ENCODE measurements around the gene ESF1.

Gene ESF1, protein sequence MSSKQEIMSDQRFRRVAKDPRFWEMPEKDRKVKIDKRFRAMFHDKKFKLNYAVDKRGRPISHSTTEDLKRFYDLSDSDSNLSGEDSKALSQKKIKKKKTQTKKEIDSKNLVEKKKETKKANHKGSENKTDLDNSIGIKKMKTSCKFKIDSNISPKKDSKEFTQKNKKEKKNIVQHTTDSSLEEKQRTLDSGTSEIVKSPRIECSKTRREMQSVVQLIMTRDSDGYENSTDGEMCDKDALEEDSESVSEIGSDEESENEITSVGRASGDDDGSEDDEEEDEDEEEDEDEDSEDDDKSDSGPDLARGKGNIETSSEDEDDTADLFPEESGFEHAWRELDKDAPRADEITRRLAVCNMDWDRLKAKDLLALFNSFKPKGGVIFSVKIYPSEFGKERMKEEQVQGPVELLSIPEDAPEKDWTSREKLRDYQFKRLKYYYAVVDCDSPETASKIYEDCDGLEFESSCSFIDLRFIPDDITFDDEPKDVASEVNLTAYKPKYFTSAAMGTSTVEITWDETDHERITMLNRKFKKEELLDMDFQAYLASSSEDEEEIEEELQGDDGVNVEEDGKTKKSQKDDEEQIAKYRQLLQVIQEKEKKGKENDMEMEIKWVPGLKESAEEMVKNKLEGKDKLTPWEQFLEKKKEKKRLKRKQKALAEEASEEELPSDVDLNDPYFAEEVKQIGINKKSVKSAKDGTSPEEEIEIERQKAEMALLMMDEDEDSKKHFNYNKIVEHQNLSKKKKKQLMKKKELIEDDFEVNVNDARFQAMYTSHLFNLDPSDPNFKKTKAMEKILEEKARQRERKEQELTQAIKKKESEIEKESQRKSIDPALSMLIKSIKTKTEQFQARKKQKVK

DNA sequence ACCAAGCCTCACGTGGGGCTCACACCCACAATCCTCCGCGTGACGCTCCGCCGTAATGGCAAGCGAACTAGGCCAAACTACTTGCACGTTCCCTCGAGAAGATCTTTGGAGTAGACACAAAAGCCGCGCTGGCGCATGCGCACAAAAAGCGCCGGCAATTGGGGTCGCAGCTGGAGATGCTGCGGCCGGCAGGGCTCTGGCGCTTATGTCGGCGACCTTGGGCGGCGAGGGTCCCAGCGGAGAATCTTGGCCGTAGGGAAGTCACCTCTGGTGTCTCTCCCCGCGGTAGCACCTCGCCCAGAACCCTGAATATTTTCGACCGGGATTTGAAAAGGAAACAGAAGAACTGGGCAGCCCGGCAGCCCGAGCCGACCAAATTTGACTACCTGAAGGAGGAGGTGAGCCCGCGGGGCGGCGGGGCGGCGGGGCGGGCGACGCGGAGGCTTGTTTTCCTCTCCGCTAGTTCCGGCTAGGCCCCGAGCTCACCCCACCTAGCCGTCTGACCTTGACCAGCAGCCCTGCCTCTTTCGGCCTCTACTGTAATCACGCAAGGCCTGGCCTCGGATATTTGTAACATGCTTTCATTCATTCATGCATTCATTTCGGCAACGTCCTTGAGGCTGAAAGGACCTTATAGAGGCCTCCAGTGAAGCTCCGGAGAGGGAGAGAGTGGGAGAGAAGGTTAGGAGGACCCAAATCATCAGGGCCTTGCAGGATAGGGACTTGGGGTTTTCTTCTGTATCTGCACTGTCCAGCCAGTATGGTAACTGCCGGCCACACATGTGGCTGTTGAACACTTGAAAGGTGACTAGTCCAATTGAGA is at the start of gene ESF1, which contains the start of gene NDUFAF5:
Gene ESF1, minus strand, starts transcription at position 27 of the 823 bp plus-strand sequence. CDS start 1,779 bp downstream, outside the sequence.
Gene NDUFAF5, plus strand, starts transcription at position 136 of the 823 bp plus-strand sequence. Its CDS starts 41 bp downstream, at position 177.
- DNase-seq, result peak; percentile 98

DNA sequence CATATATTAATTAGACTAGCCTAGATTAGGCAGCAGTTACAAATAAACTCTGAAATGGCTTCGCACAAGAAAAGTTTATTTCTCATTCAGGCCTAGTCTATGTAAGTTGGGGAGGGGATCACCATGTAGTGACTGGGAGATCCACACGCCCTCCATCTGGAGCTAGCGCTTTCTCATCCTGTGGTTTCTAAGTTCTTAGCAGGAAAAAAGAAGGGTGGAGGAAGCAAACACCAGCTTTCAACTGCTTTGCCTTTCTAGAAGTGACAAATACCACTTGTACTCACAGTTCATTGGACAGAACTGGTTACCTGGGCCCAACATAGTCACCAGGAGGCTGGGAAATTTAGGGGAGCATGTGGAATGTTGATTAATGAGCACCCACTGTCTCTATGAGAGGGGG is 46.8 kb upstream of the ESF1 start:
- no peak for DNase-seq

DNA sequence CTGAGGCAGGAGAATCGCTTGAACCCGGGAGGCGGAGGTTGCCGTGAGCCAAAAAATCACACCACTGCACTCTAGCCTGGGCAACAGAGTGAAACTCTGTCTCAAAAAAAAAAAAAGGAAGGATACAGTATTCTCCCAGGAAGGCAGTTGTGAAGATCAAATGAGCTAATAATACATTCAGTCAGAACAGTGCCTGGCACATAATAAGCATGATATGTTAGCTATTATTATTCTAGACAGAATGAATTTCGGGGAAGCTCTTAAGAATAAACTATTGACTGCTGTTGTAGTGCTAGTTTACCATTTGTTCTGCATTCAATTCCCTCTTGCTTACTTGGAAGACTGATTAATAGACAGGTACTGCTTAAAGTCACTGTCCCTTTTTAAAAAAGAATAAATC is 40.7 kb upstream of the ESF1 start:
- no peak for DNase-seq

DNA sequence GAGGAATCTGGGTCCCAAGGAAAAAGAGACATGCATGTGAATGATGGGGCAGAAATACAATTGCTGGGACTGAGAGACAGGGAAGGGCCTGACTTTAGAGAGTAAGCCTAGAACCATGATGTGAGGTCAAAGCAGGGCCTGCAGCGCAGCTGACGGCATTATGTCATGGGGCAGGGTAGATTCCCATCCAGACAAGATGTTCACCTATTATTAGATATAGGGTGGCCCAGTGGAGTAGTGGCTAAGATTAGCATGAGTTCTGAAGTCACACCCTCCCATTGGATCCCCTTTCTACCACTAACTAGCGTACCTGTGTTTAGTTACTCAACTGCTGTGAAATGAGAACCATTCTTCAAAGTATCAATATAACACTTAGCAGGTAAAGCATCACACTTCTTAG is 39.7 kb upstream of the ESF1 start:
- DNase-seq, result no peak

DNA sequence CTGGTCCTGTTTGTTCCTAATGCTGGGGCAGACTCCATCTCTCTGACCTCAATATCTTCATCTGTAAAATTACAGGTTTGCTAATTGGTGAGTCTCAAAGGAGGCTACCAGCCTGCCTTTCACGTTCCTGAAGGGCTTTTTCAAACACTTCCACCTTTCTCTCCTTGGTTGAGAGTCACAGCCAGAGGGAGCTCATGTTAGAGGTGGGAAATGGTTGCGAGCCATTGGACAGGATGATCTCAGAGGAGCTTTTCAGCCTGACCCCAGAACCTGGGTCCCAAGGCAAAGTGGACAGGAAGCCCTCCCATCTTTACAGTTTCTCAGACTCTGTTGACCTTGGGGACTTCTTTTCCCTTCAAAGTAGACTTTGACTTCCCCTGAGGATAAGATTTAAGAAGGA is 37.7 kb upstream of the ESF1 start:
- no peak for DNase-seq

DNA sequence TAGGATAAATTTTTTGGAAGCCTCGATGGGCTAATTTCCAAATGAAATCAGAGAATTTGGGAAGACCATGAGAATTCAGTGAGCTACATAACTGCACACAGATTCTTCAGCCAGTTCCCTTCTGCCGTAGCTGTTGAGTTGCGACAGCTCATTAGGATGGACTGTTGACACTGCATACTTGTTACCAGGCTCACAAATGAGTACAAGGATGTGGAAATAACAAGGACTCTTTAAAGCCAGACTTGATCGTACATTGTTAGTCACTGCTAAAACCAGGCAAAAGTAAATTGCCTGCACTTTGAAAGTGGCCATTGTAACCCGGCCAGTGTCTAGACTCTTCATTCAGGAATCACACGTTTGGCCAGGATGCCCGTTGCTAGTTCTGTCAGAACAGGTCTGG is 37.2 kb upstream of the ESF1 start:
- no peak for DNase-seq

DNA sequence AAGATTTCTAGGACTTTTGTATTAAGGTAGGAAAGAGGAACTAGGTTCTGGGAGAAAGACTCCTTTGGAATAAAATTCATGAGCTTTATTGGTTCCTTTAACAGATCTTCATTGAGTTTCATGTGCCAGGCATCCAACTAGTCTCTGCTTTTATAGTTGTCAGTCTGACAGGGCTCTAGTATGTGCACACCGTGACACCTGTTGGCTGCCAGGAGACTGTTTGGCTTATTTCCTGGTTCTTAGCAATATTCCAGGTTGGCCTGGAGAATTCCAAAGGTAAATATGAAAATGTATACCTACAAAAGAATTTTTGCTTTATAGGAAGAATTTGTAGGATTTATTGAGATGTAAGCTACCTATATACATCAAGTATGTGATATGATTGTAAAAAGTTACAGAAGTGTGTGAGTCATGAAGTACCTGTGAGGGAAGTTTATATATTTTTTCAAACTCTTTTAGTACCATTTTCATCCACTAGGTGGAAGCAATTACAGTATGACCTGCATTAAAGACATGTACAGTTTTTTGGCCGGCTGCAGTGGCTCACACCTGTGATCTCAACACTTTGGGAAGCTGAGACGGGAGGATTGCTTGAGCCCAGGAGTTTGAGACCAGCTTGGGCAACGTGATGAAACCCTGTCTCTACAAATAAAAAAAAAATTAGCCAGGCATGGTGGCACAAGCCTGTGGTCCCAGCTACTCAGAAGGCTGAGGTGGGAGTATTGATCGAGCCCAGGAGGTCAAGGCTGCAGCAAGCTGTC is 35.3 kb upstream of the ESF1 start:
- peak; percentile 68 for DNase-seq

DNA sequence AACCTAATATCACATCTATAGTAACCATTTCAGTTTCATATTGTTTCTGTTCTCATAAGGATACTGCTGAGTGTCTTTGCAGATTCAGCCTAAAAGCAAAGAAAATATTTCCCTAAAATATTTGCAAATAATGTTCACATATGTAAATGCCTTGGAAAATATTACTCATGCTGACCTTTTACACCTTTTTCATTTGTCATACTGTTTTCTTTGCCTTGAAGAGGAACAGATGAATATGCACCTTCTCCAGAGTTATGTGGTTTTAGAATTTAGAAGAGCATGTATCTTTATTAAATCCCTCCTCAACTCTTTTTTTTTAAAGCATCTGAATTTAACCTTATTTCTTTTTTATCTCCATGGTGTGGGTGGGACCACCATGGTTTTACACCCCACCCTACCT is 32.6 kb upstream of the ESF1 start:
- DNase-seq, result no peak

DNA sequence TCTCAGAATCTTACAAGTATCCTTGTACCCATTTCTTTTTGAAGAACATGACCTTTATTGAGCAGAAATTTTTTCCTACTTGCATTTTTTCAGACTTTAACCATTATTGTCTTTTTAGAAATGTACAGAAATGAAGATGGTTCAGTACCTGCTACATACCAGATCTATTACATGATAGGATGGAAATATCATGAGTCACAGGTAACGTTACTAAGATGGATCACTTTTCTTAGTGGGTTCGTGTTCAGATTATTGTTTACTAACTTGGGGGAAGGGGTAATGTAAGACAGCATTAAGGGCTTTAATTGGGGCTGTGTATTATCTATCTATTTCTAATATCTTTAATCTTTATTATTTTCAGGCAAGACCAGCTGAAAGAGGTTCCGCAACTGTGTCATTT is 32.0 kb upstream of the ESF1 start:
- no peak for DNase-seq

DNA sequence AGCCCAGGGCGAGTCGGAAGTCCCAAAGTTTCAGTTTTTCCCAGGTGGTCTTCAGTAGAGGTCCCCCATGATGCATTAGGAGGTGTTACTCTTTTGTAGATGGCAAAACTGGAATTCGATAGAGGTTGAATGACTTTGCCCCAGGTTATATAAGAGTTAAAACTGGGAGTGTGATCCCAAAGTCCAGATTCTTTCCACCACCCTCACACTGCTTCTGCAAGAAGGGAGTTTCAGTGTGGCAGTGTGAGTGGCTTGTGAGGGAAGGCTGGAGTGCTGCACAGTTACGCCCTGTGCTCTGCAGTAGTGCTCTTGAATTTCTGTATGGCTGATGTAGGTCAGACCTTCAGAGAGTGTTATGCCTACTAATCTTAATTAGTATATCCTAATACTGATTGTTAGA is 30.0 kb upstream of the ESF1 start:
- no peak for DNase-seq

DNA sequence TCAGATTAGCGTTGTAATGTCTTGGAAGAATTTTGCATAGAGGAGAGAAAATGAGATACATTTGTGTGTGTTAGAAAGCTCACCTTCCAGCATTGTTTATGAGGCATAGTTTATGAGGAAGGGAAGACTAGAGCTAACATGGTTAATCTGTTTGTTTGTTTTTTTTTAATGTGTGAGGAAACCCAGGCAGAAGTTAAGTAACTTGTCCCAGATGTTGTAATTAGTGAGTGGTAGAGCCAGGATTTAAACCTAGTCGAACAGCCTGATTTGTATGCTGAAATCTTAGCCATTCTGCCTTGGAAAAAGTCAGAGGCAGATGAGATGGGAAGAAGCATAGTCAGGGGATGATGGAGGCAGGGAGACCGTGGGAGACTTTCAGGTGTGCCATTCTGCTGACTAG is 29.2 kb upstream of the ESF1 start:
- DNase-seq, result no peak

DNA sequence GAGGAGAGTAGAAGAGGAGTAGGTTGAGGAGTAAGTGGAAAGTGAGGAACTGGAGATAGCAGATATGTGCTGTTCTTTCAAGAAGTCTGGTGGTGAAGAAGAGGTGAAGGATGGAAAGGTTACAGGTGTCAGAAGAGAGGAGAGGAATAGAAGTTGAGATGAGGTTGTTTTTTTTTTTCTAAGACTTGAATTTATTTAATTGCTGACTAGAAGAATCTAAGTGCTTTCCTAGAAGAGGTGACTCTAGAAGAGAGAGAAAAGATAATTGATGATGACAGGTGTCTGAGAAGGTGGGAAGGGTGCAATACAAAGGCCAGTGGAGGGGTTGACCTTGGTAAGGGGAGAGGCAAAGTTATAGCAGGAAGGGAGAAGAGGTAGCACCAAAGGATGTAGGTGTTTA is 25.7 kb upstream of the ESF1 start:
- no peak for DNase-seq

DNA sequence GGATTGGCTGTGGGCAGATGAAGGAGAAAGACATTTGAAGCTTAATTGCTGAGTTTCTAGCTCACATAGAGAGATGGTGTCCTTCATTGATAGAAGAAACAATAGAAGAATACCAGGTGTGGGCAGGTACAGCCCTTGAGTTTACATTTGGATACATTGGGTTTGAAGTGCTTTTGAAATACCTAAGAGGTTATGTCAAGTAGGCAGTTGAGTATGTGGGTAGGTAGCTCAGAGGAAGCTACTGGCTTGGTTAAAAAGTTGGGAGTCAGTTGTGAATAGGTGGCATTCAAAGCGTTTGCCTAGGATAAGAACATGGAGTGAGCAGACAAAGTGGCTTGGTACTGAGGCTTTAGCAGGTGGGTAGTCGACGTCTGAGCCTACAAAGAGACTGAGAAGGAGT is 25.1 kb upstream of the ESF1 start:
- DNase-seq, result no peak

DNA sequence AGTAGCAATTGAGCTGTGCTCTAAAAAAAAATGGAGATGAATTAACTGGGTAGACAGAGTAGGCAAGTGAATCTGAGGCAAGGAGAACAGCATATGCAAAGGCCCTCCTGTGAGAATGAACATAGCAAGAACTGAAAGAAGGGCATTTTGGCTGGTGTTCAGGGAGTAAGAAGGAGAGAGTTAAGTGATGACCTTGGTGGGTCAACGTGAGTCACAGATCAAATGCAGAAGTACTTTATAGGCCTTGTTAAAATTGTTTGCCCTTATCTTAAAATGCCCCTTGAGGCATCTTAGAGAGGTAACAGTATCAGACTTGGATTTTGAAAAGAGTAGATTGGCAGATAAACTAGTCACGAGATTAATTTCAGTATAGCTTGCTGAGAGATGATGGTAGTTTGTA is 24.7 kb upstream of the ESF1 start:
- DNase-seq, result no peak

DNA sequence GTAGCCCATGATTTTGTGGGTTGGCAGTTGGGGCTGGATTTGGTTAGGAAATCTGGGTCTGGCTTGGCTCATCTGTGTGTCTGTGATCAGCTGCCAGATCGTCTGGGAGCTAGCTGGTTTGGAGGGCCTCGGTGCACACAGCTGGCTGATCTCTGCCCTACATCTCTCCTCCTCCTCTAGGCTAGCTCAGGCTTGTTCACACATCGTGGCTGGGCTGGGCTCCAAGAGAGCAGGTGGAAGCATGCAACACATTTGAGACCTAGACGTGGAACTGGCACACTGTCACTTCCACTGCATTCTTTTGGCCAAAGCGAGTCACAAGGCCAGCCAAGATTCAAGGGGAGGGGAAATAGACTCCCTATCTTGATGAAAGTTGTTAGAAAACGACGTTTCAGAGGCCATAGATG is 16.0 kb upstream of the ESF1 start:
- peak; percentile 99 for DNase-seq

DNA sequence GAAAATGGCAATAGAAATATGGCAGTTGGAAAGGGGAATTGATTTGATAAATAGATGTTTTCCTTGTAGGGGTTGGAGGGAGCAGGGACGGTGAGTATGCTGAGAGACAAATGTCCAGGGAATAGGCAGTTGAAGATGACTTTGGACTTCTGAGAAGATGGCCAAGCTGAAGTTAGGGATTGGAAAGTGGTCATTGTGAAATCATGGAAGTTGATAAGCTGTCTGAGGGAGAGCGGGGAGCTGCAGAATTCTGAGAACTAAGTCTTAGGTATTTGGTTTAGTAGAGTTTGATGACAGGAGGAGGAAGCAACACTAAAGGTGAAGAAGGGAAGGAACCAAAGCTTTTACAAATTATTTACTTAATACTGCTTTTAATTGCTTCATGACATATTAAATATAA is 15.3 kb upstream of the ESF1 start:
- DNase-seq, result no peak

DNA sequence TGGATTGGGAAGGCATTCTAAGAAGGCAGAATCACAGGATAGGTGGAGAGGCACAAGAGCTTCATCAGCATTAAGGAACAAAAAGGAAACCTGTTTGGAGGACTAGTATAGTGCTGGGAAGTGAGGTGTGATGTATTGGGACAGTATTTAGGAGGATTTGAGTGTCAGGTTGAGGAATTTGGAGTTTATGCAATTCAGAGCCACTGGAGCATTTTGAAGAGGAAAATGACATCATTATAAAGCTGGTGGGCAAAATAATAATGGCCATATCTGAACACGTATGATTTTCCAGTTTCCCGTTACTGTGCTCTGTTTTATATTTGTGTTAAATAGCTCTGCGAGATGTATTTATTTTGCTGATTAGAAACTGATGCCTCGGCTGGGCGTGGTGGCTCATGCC is 14.3 kb upstream of the ESF1 start:
- DNase-seq, result no peak

DNA sequence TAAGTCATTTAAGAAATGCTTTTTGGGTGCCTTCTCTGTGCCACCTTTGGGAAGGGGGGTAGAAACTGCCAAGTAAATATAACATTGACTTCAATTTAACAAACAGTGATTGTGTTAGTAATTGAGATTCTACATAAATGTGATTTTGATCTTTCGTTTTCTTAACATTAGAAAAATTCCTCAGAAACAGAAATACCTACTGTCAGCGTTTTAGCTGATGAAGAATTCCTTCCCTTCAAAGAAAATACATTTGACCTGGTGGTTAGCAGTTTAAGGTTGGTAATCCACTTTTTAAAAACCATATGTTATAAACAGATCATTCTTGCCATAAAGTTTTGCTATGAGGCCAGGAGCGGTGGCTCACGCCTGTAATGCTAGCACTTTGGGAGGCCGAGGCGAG is 9.9 kb upstream of the ESF1 start:
- no peak for DNase-seq

DNA sequence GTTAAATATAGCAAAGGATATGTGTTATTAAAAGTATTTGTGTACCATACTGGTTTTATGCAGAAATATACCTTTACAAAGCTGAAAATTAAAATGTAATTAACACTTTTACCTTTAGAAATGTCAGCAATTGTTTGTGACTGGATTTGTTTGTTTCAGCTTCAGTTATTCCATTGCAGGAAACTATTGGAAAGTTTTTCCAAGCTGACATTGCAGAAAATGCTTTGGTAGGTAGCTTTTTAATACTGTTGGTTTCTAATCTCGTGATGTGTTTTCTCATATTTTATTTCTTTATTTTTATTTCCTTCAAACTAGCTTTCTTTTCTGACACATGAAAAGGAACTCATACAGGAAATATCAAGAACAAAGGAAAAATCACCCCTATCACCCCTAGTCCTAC is 8.3 kb upstream of the ESF1 start:
- DNase-seq, result no peak

DNA sequence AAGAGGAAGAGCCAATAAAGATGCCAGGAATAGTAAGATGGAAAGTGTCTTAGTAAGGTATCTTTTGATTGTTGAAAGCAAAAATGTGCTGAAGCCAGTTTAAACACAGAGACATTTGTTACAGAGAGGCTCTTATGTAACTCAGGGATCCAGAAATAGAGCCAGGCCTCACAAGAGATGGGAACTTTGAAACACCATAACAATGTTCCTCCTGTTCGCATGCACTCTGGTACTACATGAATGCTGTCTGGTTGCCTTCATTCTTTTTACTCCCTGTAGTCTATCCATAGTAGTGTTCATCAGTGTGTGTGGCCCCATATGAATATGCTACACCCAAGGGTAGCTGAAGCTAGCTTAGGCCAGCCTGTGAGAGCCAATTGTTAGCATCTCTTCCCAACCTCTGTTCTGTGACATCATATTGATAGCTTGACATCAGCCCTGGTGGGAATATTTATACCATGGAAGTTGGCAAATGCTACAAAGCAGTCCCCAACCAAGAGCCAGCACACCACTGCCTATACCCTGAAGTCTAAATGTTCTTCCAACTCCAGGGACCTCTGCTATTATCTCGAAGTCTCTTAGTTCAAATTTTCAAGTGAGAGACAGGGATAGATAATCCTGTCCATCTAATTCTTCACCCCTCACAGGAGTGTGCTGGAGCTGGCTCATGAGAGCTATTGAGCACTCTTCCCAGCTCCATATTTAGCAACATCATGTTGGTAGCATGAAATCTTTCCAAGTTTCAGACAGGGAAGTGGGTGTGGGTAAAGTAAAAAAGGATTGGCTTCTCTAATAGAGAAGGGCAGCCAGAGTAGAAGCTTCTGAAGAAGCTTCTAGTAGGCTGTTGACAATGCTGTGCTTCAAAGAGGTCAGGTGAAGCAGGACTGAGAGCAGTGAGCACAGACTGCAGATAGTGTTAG is 7.1 kb upstream of the ESF1 start:
- DNase-seq, result no peak

DNA sequence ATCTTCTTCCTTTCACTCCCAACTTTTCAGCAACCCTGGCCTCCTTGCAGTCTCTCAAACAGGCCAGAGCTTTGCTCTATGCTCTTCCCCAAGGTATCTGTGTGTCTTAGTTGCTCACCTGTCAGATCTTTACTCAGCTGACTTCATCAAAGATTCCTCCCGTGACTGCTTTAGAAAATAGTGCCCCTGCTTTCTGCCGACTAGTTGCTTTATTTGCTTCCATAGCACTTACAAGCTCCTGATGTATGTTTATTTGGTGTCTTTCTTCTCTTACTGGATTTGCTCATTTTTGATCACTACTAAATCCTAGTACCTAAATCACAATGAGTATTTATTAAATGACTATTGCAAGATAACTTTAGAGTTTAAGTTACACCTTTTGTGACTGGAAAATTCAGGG is 6.0 kb upstream of the ESF1 start:
- no peak for DNase-seq

All from NCI-H1105 treated with DMSO at 0.1 percent for 48 hours (cell line).